ENCODE measurements around the gene OR52B6.

GRCh38 chr11:5592615-5593014 lies 11.9 kb downstream of the OR52B6 start:
- TF ChIP-seq SP1 (IDR thresholded peaks at IDR 0.05) = no peak
- no peak for TF ChIP-seq FOXM1 (IDR thresholded peaks at IDR 0.05; ENCODE audit: borderline replicate concordance)
